GM21447 (cell line): ENCODE data around the gene CIT.

ENCODE experiments used
- ATAC-seq: cut with Tn5 transposase; IDR thresholded peaks from one replicate; pipeline ENCODE4 v1.9.1; 2021; ENCODE audit not compliant: unreplicated experiment

CIT gene

DNA sequence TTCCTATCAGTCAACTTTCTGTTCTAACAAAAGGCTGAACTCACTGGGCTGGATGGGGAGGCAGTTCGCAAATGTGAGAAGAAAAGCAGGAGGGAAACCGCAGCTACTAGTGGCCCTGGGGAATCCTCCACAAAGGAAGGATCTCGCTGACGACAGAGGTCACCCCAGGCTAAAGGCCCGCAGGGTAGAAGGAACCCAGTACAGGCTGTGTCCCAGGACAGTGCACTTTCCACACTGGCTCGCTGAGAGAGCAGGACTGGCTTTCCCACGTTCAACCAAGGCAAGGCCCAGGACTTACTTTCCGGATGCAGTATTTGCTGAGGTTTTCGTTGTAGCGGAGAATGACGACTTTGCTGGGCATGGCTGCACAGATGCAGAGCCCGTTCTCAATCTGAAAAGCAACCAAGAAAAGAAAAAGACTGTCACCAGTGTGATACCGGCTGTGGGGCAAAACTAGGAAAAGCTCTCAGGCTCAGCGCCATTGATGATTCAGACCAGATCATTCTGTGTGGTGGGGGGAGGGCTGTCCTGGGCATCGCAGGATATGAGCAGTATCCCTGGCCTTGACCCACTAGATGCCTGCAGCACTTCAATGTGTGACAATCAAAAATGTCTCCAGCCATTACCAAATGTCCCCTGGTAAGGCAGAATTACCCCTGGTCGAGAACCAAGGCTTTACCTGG is 172.9 kb downstream of the CIT start:
- ATAC-seq: no peak

- no peak for ATAC-seq
Observed at GRCh38 chr12:119700078-119700477, 177.0 kb downstream of the CIT start.

DNA sequence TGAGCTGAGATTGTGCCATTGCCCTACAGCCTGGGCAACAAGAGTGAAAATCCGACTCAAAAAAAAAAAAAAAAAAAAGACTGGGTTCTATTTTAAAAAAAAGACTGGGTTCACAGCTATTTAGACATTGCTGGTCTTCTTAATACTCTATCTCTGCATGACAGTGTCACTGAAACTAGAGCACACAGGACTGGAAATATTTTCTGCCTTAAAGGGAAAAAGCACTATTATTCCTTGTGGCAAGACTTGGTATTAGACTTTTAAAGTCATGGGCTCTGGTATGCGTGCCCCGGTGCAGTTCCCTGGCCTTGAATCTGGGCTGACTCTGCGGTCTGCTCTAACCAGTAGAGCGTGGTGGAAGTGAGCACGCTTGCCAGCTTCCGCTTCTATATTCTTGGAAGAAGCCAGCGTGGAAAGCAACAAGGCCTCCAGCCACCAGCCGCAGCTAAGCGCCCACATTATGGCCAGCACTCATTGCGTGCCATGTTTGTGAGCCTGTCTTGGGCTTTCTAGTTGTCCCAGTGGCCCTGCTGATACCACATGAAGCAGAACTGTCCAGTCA is 177.8 kb downstream of the CIT start:
- no peak for ATAC-seq

DNA sequence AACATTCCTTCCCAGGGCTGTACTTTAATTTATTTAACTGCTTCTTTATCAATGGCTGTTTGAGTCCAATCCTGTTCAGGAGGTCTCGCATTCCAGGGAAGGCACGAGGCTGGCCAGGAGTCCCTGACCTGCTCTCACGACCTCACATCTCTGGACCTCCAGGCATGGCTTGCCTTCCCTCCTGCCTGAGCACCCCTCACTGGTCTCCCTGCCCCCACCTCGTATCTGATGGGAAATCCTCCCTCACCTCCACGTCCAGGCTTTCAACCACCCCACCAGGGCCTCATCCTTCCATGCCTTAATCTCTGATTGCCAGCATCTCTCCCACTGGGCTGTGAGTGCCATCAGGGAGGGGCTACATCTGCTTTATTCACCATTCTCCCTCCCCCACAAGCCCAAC is 180.2 kb downstream of the CIT start:
- ATAC-seq: no peak

DNA sequence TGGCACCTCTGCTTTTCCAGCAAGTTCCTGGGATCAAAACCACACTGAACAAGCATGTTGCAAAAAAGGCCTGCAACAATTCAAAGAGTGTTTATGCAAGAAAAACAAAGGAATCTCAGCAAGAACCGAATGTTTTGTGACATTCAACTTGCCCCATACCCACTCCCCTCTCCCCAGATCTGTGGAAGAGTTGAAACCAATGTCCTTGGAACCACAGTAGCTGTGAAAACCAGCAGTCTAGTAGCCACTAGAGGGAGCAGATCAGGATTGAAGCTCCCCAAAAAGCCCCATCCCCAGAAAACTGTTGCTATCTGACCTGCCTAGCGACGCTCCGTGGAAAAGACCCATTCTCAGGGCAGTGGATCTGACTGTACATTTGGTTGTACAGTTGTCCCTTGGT is 182.1 kb downstream of the CIT start:
- no peak for ATAC-seq

DNA sequence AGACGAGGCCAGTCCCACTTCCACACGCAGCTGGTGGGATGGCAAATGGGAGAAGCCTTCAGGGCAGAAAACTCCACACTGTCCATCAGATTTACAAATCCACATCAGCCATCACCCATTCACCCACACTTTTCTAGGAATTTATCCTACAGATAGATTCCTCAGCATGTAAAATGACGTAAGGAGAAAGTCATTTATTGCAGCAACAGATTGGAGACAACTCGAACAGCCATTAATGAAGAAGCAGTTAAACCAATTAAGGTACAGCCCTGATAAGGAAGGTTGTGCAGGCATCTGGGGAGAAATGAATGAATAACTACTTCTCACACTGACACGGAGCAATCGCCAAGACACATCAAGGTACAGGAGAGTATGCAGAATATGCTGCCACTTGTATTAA is 183.0 kb downstream of the CIT start:
- no peak for ATAC-seq

DNA sequence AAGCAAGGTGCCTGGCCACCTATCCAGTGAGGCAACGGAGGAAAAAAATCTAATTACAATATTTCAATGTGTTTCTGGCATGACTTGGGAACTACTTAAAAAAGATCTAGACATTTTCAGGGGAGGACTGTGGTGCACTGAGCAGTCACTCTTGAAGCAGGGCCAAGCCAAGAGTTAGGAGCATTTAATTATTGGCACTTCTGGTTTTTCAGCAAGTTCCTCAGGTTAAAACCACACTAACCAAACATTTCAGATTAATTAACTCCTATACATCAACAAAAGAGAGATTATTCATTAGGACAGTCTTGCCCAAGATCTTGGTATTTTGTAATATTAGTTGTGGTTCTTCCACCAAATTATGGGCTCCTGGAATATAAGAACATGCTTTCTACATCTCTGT is 183.6 kb downstream of the CIT start:
- no peak for ATAC-seq

DNA sequence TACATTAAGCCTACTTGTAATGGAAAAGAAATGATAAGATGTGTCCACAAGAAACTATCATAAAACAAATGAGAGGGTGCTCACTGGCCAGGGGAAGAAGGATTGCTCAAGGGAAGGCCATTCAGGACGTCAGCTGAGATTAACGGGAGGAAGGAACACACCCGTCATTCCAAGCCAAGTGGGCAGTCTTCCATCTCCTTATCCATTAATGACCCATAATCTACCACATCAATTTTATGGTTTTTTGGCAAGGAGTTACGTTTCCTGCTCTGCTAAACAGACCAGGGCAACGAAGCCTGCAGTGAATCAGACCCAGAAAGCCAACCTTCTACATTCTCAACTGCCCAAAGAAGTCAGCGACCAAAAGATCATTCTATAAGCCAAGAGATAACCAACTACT is 184.1 kb downstream of the CIT start:
- no peak for ATAC-seq

GRCh38 chr12:119692410-119692809 is 184.7 kb downstream of the CIT start:
- no peak for ATAC-seq

DNA sequence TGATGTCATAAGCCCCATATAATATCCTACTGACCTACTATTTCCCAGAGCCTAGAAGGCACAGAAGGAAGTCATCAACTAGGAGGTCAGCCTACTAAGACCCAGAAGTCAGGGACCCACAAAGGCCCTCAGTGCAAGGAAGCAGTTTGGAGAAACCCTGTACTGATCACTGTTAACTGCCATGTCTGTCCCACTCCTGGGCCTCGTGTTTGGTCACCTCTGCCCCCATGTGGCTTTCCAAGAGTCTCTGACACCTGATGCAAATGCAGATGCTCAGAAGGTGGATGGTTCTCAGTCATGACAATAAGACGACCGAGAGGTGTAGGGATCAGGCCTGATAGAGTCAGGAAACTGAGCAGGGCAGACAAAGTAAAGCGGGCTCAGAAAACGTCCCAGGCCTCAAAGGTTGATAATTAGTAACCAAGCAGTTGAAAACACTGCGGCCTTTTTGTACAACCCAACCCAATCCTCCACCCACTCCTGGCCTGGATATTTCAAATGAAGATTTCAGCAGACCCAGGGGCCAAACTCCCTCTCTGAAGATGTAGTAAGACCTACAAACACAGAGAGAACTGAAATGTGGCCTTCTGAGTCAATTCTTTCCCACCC is 185.8 kb downstream of the CIT start:
- no peak for ATAC-seq

- no peak for ATAC-seq
Observed at GRCh38 chr12:119689935-119690500, 187.1 kb downstream of the CIT start.

- no peak for ATAC-seq
Observed at GRCh38 chr12:119687879-119688278, 189.2 kb downstream of the CIT start.

DNA sequence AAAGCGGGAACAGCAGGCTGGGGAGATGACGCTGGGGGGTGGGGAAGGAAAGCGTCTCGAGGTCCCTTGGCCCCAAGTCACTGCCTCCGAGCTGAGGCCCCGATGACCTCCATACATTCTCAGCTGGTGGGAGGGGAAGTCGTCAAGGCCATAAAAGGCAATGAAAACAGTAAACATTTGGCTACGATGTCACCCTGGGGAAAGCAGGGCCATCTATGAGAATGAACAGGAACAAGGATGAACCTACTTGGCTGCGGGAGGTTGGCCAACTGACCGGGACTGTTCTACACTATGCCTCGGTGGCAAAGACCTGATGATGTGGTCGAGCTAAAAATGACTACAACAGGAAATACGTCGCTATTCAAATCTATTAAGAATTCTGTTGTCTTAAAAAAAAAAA is 189.7 kb downstream of the CIT start:
- no peak for ATAC-seq

- no peak for ATAC-seq
Observed at GRCh38 chr12:119686776-119687175, 190.3 kb downstream of the CIT start.

- ATAC-seq: no peak
Observed at GRCh38 chr12:119686355-119686754, 190.8 kb downstream of the CIT start.

DNA sequence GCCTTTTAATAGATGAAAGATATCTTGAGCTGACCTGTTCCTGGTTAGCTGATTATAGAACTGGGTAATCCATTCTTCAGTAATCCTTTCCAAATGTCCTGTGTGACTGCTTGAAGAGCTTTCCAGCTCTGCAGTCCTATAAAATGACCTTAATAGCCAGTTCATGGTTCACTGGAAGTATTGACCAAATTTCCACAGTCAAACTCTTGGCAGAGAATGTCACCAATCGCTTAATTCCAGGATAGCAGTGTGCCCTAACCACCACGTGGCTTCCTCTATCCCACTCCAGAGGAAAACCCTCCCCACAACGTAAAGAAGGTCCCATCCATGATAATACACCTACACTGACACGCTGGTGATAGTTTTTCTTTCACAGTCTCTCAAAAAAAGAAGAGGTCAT is 191.7 kb downstream of the CIT start:
- ATAC-seq: no peak

- no peak for ATAC-seq
Observed at GRCh38 chr12:119684711-119685369, 192.3 kb downstream of the CIT start.

- ATAC-seq: no peak
Observed at GRCh38 chr12:119683816-119684215, 193.3 kb downstream of the CIT start.

GRCh38 chr12:119683413-119683812 is 193.7 kb downstream of the CIT start:
- no peak for ATAC-seq

DNA sequence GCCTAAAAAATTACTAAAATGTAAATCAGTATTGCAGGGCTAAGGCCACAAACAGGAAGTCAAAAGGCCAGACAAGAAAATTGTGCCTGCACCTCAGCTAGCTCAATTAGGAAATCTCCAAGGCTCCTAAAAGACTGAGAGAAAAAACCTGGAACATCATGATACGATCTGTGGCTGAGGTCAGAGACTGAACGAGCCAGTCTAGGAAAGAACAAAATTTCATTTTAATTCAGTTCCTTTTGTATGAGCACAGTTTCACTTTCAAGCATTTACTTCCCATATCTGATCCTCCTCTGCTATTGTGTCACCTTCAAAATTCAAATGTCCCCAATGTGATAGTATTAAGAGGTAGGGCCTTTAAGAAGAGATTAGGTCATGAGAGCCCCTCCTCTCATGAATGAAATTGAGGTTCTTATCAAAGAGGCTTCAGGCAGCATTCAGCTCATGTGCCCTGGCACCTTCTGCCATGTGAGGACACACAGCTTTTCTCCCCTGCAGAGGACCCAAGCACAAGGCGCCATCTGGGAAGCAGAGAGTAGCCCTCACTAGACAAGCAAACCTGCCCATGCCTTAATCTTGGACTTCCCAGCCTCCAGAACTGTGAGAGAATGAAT is 194.4 kb downstream of the CIT start:
- peak; percentile 56 for ATAC-seq
